Measurements from ENCODE around the gene FBRS.

The FBRS gene

DNA sequence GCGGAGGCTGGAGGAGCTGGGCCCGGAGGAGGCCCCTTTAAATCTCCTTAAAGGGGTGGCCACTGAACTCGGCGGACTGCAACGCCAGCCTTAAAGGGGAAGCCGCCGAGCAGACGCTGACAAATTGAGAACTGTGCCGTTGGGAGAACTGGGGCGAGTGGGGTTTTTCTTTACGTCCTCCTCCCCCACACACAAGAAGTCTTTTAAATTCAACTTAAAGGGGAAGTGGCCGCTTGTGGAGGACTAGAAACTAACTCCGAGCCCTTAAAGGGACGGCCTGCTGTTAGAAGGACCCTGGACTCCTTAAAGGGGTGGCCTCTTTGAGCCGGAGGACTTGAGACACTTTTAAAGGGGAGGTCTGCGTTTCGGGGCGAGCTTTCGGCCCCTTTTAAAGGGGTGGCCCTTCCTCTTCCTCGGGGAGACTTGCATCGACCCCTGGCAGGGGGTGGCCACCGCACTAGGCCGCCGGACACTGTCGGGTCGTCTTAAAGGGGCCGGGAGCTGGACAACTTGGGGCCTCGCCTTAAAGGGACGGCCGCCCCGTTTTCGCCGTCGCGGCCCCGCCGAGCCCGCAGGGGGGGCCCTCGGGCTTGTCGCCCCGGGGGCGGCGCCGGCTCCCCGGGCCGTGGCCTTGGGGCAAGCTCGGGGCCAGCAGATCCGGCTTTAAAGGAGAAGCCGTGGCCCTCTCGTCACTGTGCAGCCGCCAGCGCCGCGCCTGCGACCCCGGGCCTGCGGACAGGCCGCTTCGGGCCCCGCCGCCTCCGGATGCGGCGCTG is 688 bp downstream of the FBRS start:
- peak; percentile 99 for DNase-seq (ENCODE audit: low read depth)
- TF ChIP-seq, protein P1, sequence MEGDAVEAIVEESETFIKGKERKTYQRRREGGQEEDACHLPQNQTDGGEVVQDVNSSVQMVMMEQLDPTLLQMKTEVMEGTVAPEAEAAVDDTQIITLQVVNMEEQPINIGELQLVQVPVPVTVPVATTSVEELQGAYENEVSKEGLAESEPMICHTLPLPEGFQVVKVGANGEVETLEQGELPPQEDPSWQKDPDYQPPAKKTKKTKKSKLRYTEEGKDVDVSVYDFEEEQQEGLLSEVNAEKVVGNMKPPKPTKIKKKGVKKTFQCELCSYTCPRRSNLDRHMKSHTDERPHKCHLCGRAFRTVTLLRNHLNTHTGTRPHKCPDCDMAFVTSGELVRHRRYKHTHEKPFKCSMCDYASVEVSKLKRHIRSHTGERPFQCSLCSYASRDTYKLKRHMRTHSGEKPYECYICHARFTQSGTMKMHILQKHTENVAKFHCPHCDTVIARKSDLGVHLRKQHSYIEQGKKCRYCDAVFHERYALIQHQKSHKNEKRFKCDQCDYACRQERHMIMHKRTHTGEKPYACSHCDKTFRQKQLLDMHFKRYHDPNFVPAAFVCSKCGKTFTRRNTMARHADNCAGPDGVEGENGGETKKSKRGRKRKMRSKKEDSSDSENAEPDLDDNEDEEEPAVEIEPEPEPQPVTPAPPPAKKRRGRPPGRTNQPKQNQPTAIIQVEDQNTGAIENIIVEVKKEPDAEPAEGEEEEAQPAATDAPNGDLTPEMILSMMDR (IDR thresholded peaks at IDR 0.05; ENCODE audit: insufficient read depth, low read depth, low read length, missing control alignments), result peak; percentile 20
- peak overlapping the region; percentile 58 for H3K4me3 ChIP-seq (ENCODE audit: low read depth, low read length)

GRCh38 chr16:30659507-30660423 is 1.5 kb downstream of the FBRS start:
- DNase-seq (ENCODE audit: low read depth), result peak; percentile 66
- TF ChIP-seq, protein P1 (IDR thresholded peaks at IDR 0.05; ENCODE audit: insufficient read depth, low read depth, low read length, missing control alignments), result peak; percentile 11
- peak overlapping the region; percentile 64 for H3K4me3 ChIP-seq (ENCODE audit: low read depth, low read length)

DNA sequence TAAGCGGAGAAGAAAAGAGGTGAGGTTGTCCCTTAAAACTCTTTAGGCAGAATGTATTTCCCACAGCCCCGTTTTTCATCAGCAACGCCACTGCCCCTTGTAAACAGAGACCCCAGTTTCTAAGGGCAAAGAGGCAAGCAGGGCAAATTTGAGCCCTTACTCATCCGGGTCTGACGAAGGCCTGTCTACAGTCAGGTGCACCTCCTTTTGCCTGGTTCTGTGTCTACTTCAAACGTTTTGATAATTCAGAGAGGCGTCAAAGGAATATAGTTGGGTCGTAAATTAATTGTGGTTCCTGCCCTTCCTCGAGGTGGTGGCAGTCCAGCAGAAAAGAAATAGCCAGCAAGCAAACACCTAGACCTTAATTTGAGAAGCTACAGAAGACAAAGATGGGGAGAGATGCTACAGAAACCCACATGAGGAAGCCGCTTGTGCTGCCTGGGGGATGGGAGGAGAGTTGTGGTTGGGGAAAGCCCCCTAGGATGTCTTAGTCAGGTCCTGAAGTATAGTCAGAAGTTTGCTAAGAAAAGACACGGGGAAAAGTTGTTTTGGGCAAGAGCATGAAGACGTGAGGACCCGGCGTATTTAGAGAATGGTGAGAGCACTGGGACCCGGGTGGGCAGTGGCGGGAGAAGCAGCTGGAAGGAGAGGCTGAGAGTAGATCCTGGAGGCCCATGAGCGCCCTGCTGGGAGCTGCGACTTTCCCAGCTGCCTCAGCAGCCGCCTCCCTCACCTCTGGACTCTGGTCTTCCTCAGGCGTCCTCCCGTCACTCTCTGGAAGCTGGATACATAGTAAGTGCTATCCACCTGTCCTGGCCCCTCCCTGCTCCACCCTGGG is 2.4 kb downstream of the FBRS start:
- DNase-seq (ENCODE audit: low read depth), result peak; percentile 86
- peak overlapping the region; percentile 64 for H3K4me3 ChIP-seq (ENCODE audit: low read depth, low read length)
- TF ChIP-seq, protein P1 (IDR thresholded peaks at IDR 0.05; ENCODE audit: insufficient read depth, low read depth, low read length, missing control alignments), result no peak

- DNase-seq (ENCODE audit: low read depth), result no peak
- no peak overlapping the region for H3K4me3 ChIP-seq (ENCODE audit: low read depth, low read length)
- TF ChIP-seq, protein P1 (IDR thresholded peaks at IDR 0.05; ENCODE audit: insufficient read depth, low read depth, low read length, missing control alignments), result no peak
Observed at GRCh38 chr16:30662449-30662848, 4.2 kb downstream of the FBRS start.

GRCh38 chr16:30663038-30663437 is 4.8 kb downstream of the FBRS start:
- TF ChIP-seq, protein P1 (IDR thresholded peaks at IDR 0.05; ENCODE audit: insufficient read depth, low read depth, low read length, missing control alignments), result no peak
- H3K4me3 ChIP-seq (ENCODE audit: low read depth, low read length), result no peak overlapping the region

GRCh38 chr16:30663820-30664219 is 5.6 kb downstream of the FBRS start:
- no peak overlapping the region for H3K4me3 ChIP-seq (ENCODE audit: low read depth, low read length)
- TF ChIP-seq, protein P1 (IDR thresholded peaks at IDR 0.05; ENCODE audit: insufficient read depth, low read depth, low read length, missing control alignments), result no peak
- no peak for DNase-seq (ENCODE audit: low read depth)

More at GRCh38 chr16:30663038-30663437, 4.8 kb downstream of the FBRS start:
- no peak for DNase-seq (ENCODE audit: low read depth)
